AG04450 (cell line): Measurements from ENCODE around the gene BIRC7. TPM values are rescaled to one million over a fixed set of nuclear protein-coding genes. Genes with fewer than 3 reads are reported as not detected.

Experiments used
- CTCF ChIA-PET: fragments of 300-600, 350-600 bp; formaldehyde crosslinking; extraction: SDS; loops from one replicate; lab custom pipeline; 2022; ENCODE audit warnings: antibody characterized with exemption, inconsistent platforms; lab: Charles Lee
- POLR2A ChIA-PET: fragments of 350-600 bp; formaldehyde crosslinking; extraction: SDS; loops from one replicate; lab custom pipeline; 2021; ENCODE audit warnings: antibody characterized with exemption, inconsistent platforms; lab: Yijun Ruan, JAX
- DNase-seq: peaks from one replicate; pipeline ENCODE4 v3.0.0-alpha.2; 2011; ENCODE audit warnings: low read depth, low spot score
- H3K27ac ChIP-seq: one replicate; pipeline ENCODE4 v1.5.1; 2012; ENCODE audit warnings: low read depth, low read length, control low read depth
- H3K27me3 ChIP-seq: one replicate; pipeline ENCODE4 v1.6.0; 2012; ENCODE audit warnings: low read length; ENCODE audit not compliant: control insufficient read depth, insufficient read depth
- H3K4me3 ChIP-seq: 2 replicates; pipeline ENCODE4 v1.5.1; 2011; ENCODE audit warnings: mild to moderate bottlenecking, low read depth, low read length, control low read depth
- H3K9me3 ChIP-seq: 2 replicates; pipeline ENCODE4 v1.5.1; 2012; ENCODE audit warnings: low read length; ENCODE audit not compliant: control insufficient read depth, insufficient read depth
- CTCF ChIP-seq: IDR thresholded peaks from 2 replicates; pipeline ENCODE4 v1.5.1; 2011; ENCODE audit warnings: low read depth, low read length, control low read depth, inconsistent platforms
- polyA plus RNA-seq: library from polyadenylated mRNA; depleted of rRNA; stranded (reverse); fragments of >200 nt; gene quantifications from 2 replicates; pipeline ENCODE4 v1.2.3, GENCODE V29; 2011

Gene BIRC7
- polyA plus RNA-seq, 1 experiment = not detected

DNA sequence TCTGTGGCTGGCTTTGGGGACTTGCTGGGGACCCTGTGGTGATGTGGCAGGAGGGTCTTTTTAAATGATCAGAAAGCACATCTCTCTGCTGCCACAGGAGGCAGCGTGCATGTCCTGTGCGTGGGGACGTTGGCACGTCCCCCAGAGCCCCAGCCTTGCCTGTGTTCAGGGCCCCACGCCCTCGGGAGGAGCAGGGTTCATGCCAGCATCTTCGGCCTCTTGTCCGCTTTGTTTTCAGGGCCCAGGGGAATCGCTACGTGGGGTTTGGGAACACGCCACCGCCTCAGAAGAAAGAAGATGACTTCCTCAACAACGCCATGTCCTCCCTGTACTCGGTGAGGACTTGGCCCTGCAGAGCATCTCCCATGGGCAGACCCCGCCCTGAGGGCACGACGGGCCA lies 43.0 kb downstream of the BIRC7 start:
- CTCF ChIA-PET = interaction anchor here (2.7 kb wide), 1 partner anchor 55 kb away, joined by 11 read pairs; no protein-coding TSS in a partner anchor
- Histone ChIP-seq H3K27ac (no peak overlapping the region), H3K4me3 (no peak overlapping the region), H3K27me3 (no peaks in the 10 kb centered on the region), H3K9me3 (no peaks in the 10 kb centered on the region)
- DNase-seq = no peak
- TF ChIP-seq CTCF = no peak
- POLR2A ChIA-PET = no interaction called here

- Histone ChIP-seq H3K9me3 (no peaks in the 10 kb centered on the region), H3K27ac (no peak overlapping the region)
- CTCF ChIA-PET = interaction anchor here (0.7 to 2.5 kb wide), 4 partner anchors 11 to 56 kb away, joined by 3 to 22 read pairs (median 4); partner anchors contain the start of gene NKAIN4
These were observed 44.2 kb downstream of the BIRC7 start for GRCh38 chr20:63279931-63280330.

GRCh38 chr20:63280371-63280770 lies 44.7 kb downstream of the BIRC7 start:
- Histone ChIP-seq H3K4me3 (no peak overlapping the region), H3K27me3 (no peaks in the 10 kb centered on the region), H3K9me3 (no peaks in the 10 kb centered on the region), H3K27ac (no peak overlapping the region)
- ChIA-PET POLR2A (interaction anchor here (0.5 kb wide), 1 partner anchor 9 kb away, joined by 3 read pairs; no protein-coding TSS in a partner anchor), CTCF (interaction anchor here (1.0 to 2.5 kb wide), 3 partner anchors 11 to 57 kb away, joined by 3 to 22 read pairs (median 4); no protein-coding TSS in a partner anchor)
- DNase-seq = no peak
- no peak for TF ChIP-seq CTCF

More at GRCh38 chr20:63279931-63280330, 44.2 kb downstream of the BIRC7 start:
- H3K27me3 ChIP-seq = no peaks in the 10 kb centered on the region
- TF ChIP-seq CTCF = no peak
- POLR2A ChIA-PET = no interaction called here
- no peak overlapping the region for H3K4me3 ChIP-seq
- DNase-seq = no peak

DNA sequence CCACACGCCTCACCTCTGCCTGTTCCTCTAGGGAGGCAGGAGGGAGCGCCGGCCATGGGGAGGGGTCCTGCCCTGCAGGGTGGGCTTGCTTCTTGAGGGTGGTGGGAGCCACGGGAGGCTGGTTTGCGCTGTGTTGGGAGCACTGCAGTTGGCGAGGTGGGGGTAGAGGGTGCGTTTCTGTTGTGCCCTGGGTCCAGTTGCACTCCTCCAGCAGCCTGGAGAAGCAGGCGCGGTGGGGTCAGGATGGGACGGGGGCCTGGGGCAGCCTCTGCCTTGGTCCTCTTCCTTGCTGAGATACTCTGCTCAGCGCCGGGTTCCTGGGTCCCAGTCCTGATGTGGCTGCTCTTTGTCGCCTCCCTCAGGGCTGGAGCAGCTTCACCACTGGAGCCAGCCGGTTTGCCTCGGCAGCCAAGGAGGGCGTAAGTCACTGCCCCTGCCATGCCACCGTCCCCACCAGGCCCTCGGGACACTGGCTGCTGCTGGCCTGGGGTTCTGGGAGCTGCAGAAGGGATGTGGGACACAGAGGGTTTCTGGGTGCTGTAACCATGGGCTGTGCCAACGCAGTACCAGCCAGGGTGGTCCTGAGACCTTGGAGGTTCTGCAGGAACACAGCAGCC lies 45.3 kb downstream of the BIRC7 start:
- no peak overlapping the region for H3K27ac ChIP-seq
- ChIA-PET POLR2A (interaction anchor here (0.5 to 0.6 kb wide), 2 partner anchors 9 to 16 kb away, joined by 3 read pairs; no protein-coding TSS in a partner anchor), CTCF (interaction anchor here (2.5 kb wide), 1 partner anchor 57 kb away, joined by 22 read pairs; no protein-coding TSS in a partner anchor)
- H3K27me3 ChIP-seq = no peaks in the 10 kb centered on the region
- H3K4me3 ChIP-seq = no peak overlapping the region
- DNase-seq = no peak
- peak; percentile 41 for TF ChIP-seq CTCF
- no peaks in the 10 kb centered on the region for H3K9me3 ChIP-seq
